Trophoblast cell (in vitro differentiated cells and primary cell): Measurements from ENCODE around the gene SLC15A3.
A peak's percentile ranks its signal among the peaks of the same experiment; 100 is the strongest.

Source experiments
- DNase-seq, 2 donors: peaks; one replicate each; pipeline ENCODE4 v3.0.0-alpha.2; 2016
- H2AFZ ChIP-seq: 2 replicates; pipeline ENCODE4 v1.6.1; 2013; ENCODE audit warnings: low read length, moderate library complexity, mild to moderate bottlenecking; ENCODE audit not compliant: insufficient read depth, poor library complexity
- H2AK5ac ChIP-seq: 2 replicates; pipeline ENCODE4 v1.6.1; 2013; ENCODE audit warnings: mild to moderate bottlenecking, low read length
- H2BK120ac ChIP-seq: 2 replicates; pipeline ENCODE4 v1.6.1; 2013; ENCODE audit warnings: low read length, mild to moderate bottlenecking, moderate library complexity; ENCODE audit not compliant: insufficient read depth, poor library complexity
- H2BK12ac ChIP-seq: 2 replicates; pipeline ENCODE4 v1.6.1; 2013; ENCODE audit warnings: mild to moderate bottlenecking, low read length, moderate library complexity
- H2BK5ac ChIP-seq: 2 replicates; pipeline ENCODE4 v1.6.1; 2013; ENCODE audit warnings: low read length, low read depth, moderate library complexity, mild to moderate bottlenecking; ENCODE audit not compliant: poor library complexity
- H3K14ac ChIP-seq: 2 replicates; pipeline ENCODE4 v1.6.1; 2013; ENCODE audit warnings: mild to moderate bottlenecking, low read length
- H3K18ac ChIP-seq: 2 replicates; pipeline ENCODE4 v1.6.1; 2013; ENCODE audit warnings: mild to moderate bottlenecking, low read length
- H3K23ac ChIP-seq: 2 replicates; pipeline ENCODE4 v1.6.1; 2013; ENCODE audit warnings: low read length
- H3K27ac ChIP-seq: 2 replicates; pipeline ENCODE4 v1.5.1; 2013; ENCODE audit warnings: low read depth, mild to moderate bottlenecking, inconsistent platforms, low read length, moderate library complexity
- H3K27me3 ChIP-seq: 2 replicates; pipeline ENCODE4 v1.6.1; 2013; ENCODE audit warnings: inconsistent platforms, mild to moderate bottlenecking, low read length, moderate library complexity; ENCODE audit not compliant: insufficient read depth
- H3K36me3 ChIP-seq, 2 experiments: 1 replicate in 1 of 2; 2 replicates in 1 of 2; pipeline ENCODE4 v1.6.1; 2013; ENCODE audit warnings: low read length in 2 of 2, mild to moderate bottlenecking in 2 of 2, moderate library complexity in 1 of 2; ENCODE audit not compliant: insufficient read depth in 2 of 2, control insufficient read depth in 1 of 2
- H3K4ac ChIP-seq: 2 replicates; pipeline ENCODE4 v1.6.1; 2013; ENCODE audit warnings: low read depth, mild to moderate bottlenecking, low read length, moderate library complexity
- H3K4me1 ChIP-seq, 2 experiments: 1 replicate in 1 of 2; 2 replicates in 1 of 2; pipeline ENCODE4 v1.6.1; 2013; ENCODE audit warnings: low read length in 2 of 2, mild to moderate bottlenecking in 2 of 2, moderate library complexity in 1 of 2; ENCODE audit not compliant: insufficient read depth in 2 of 2, control insufficient read depth in 1 of 2
- H3K4me2 ChIP-seq: 2 replicates; pipeline ENCODE4 v1.6.1; 2013; ENCODE audit warnings: inconsistent platforms, mild to moderate bottlenecking, low read length, moderate library complexity
- H3K4me3 ChIP-seq: 2 replicates; pipeline ENCODE4 v1.5.1; 2013; ENCODE audit warnings: mild to moderate bottlenecking, low read depth, low read length, inconsistent platforms
- H3K79me1 ChIP-seq: one replicate; pipeline ENCODE4 v1.6.1; 2013; ENCODE audit warnings: low read length
- H3K79me2 ChIP-seq: 2 replicates; pipeline ENCODE4 v1.6.1; 2013; ENCODE audit warnings: low read length, mild to moderate bottlenecking; ENCODE audit not compliant: control insufficient read depth, insufficient read depth, poor library complexity
- H3K9ac ChIP-seq: 2 replicates; pipeline ENCODE4 v1.6.1; 2013; ENCODE audit warnings: mild to moderate bottlenecking, low read length
- H3K9me3 ChIP-seq: 2 replicates; pipeline ENCODE4 v1.6.1; 2013; ENCODE audit warnings: low read depth, mild to moderate bottlenecking, control low read depth, inconsistent platforms, low read length; ENCODE audit not compliant: insufficient read depth
- H4K12ac ChIP-seq: 2 replicates; pipeline ENCODE4 v1.6.1; 2013; ENCODE audit warnings: low read depth, mild to moderate bottlenecking, low read length, moderate library complexity
- H4K8ac ChIP-seq: 2 replicates; pipeline ENCODE4 v1.6.1; 2013; ENCODE audit warnings: low read depth, mild to moderate bottlenecking, low read length, moderate library complexity
- H4K91ac ChIP-seq: one replicate; pipeline ENCODE4 v1.6.1; 2013; ENCODE audit warnings: low read depth, mild to moderate bottlenecking, low read length, moderate library complexity
- WGBS: extraction: QIAGEN DNeasy Blood & Tissue Kit; methylation state at CpG from one replicate; pipeline ENCODE4 v1.1.7; 2013; ENCODE audit warnings: missing lambda C conversion rate; ENCODE audit not compliant: insufficient read length, insufficient coverage; ENCODE audit errors: extremely low coverage; 5-methylcytosine and 5-hydroxymethylcytosine counted together

Gene SLC15A3

DNA sequence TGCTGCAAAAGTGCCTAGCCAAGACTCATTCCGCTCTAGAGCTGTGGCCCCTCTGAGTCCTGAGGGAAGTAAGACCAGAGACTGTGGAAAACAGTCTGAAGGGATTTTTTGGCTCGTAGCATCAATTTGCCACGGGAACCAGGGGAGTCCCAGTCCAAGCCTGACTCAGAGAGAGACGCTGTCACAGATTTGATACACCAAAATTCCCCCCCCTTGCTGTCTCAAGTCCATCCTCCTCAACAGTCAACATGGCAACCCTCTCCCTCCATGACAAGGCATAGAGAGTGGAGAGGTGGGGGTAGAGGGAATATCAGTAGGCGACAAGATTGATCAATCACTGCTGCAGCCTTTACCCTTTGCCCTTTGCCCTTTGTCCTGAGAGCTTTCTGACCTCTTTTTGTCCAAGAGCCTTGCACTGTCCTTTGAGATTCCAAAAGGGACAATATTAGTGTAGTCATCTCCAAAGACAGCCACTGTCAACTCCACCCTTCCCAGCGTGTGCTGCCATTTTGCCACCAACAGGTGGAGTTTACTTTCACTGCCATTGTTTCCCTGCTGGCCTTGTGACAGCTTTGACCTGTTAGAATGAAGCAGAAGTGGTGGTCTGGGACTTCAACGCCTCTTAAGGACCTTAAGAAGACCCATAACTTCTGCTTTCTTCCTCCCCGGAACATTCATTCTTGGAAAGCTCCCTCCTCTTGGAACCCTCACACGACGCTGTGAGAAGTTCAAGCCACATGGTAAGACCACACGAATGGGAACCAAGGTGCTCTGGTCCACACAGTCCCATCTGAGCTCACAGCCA, 7.3 kb downstream of the SLC15A3 start:
- H3K4ac ChIP-seq, result no peak overlapping the region
- no peak overlapping the region for H2BK120ac ChIP-seq
- no CpG with 5 or more reads among the region's 11 CpGs for WGBS

DNA sequence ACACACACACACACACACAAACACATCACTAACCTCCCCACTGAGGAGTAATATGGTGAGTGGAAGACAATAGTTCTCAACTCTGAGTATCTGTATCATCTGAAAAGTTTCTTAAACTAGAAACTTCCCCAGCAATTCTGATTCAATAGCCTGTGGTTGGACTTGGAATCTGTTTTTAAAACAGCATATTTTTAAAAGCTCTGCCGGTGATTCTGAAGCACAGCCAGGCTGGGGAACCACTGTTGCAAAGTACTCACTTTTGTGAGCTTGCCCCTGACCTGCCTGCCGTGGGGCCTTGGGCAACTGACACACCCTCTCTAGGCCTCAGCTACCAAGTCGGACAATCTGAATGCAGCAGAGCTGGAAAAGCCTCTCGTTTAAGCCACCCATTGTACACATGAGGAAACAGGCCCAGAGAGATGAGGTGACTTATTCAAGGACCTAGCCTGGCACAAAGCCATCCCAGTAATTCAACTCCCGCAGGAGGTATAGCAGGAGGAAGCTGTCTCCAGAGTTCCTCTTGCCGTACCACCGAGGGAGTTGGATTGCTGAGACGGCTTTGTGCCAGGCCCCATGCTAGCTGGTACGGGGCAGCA, 8.9 kb downstream of the SLC15A3 start:
- Histone ChIP-seq H4K8ac (no peak overlapping the region), H3K14ac (peak overlapping the region; percentile 74), H3K18ac (peak overlapping the region; percentile 69), H2BK120ac (peak overlapping the region; percentile 64), H4K91ac (peak overlapping the region; percentile 58), H3K79me2 (no peaks in the 10 kb centered on the region), H2AFZ (no peak overlapping the region), H3K4me3 (no peak overlapping the region), H3K27me3 (no peaks in the 10 kb centered on the region), H2BK5ac (peak overlapping the region; percentile 11), H3K4me2 (no peak overlapping the region), H3K79me1 (peaks cover 11% of the 10 kb centered on the region), H3K9ac (no peak overlapping the region), H3K4me1 (peaks cover 21 to 22% of the 10 kb centered on the region in 2 experiments), H3K23ac (no peak overlapping the region), H3K9me3 (no peaks in the 10 kb centered on the region), H3K4ac (no peak overlapping the region), H3K36me3 (no peaks in the 10 kb centered on the region), H4K12ac (no peak overlapping the region), H2BK12ac (peak overlapping the region; percentile 51), H2AK5ac (peak overlapping the region; percentile 39), H3K27ac (peak overlapping the region; percentile 38)
- peak; percentile 84 to 88 for DNase-seq
- no CpG with 5 or more reads among the region's 9 CpGs for WGBS

More for the DNA sequence above, 7.3 kb downstream of the SLC15A3 start:
- H3K9me3 ChIP-seq, result no peaks in the 10 kb centered on the region
- no peak overlapping the region for H3K4me2 ChIP-seq
- H2AFZ ChIP-seq, result no peak overlapping the region
- no peak overlapping the region for H3K27ac ChIP-seq
- peaks cover 17 to 18% of the 10 kb centered on the region in 2 experiments for H3K4me1 ChIP-seq
- H3K27me3 ChIP-seq, result no peaks in the 10 kb centered on the region
- H3K36me3 ChIP-seq, result no peaks in the 10 kb centered on the region
- no peak overlapping the region for H2AK5ac ChIP-seq
- no peak overlapping the region for H3K23ac ChIP-seq
- no peak overlapping the region for H4K91ac ChIP-seq
- no peak overlapping the region for H3K4me3 ChIP-seq
- DNase-seq, result peak in 1 of 2 donors; percentile 20
- peaks cover 11% of the 10 kb centered on the region for H3K79me1 ChIP-seq
- H4K8ac ChIP-seq, result no peak overlapping the region
- no peak overlapping the region for H4K12ac ChIP-seq
- no peak overlapping the region for H3K9ac ChIP-seq
- no peak overlapping the region for H2BK5ac ChIP-seq
- H3K18ac ChIP-seq, result no peak overlapping the region
- no peaks in the 10 kb centered on the region for H3K79me2 ChIP-seq
- H2BK12ac ChIP-seq, result no peak overlapping the region
- no peak overlapping the region for H3K14ac ChIP-seq

DNA sequence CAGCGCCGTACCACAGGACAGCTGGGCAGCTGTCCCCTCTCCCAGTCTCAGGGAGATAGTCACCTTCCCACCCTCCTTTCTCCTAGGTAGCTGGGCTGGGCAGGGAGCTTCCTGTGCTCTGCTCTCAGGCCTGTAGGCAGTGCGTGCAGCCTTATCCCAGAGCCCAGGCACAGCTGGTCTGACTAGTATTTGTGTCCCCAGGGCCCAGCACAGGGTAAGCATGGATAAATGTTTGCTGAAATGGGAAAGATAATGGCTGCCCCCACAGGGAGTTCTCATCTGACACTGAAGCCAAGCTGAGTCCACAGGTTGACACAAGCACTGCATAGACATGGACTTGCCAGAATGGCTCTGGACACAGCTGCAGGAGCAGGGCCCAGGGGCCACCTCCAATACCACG, 9.8 kb downstream of the SLC15A3 start:
- H3K18ac ChIP-seq, result no peak overlapping the region
- no peak overlapping the region for H3K4me3 ChIP-seq
- H2BK12ac ChIP-seq, result no peak overlapping the region
- H3K4ac ChIP-seq, result no peak overlapping the region
- no peaks in the 10 kb centered on the region for H3K79me2 ChIP-seq
- H4K91ac ChIP-seq, result no peak overlapping the region
- no peaks in the 10 kb centered on the region for H3K9me3 ChIP-seq
- H4K12ac ChIP-seq, result no peak overlapping the region
- H3K36me3 ChIP-seq, result peaks cover 1% of the 10 kb centered on the region in 2 experiments
- H2BK5ac ChIP-seq, result peak overlapping the region; percentile 5
- no CpG with 5 or more reads among the region's 4 CpGs for WGBS
- no peak overlapping the region for H3K23ac ChIP-seq
- H2AK5ac ChIP-seq, result no peak overlapping the region
- H2BK120ac ChIP-seq, result no peak overlapping the region
- H3K4me2 ChIP-seq, result no peak overlapping the region
- DNase-seq, result peak; percentile 91
- peak overlapping the region; percentile 38 for H3K27ac ChIP-seq
- no peak overlapping the region for H3K9ac ChIP-seq
- H3K79me1 ChIP-seq, result peaks cover 11% of the 10 kb centered on the region
- H3K4me1 ChIP-seq, result peaks cover 21 to 22% of the 10 kb centered on the region in 2 experiments
- H3K14ac ChIP-seq, result peak overlapping the region; percentile 19
- no peaks in the 10 kb centered on the region for H3K27me3 ChIP-seq
- no peak overlapping the region for H2AFZ ChIP-seq
- peak overlapping the region; percentile 18 for H4K8ac ChIP-seq

DNA sequence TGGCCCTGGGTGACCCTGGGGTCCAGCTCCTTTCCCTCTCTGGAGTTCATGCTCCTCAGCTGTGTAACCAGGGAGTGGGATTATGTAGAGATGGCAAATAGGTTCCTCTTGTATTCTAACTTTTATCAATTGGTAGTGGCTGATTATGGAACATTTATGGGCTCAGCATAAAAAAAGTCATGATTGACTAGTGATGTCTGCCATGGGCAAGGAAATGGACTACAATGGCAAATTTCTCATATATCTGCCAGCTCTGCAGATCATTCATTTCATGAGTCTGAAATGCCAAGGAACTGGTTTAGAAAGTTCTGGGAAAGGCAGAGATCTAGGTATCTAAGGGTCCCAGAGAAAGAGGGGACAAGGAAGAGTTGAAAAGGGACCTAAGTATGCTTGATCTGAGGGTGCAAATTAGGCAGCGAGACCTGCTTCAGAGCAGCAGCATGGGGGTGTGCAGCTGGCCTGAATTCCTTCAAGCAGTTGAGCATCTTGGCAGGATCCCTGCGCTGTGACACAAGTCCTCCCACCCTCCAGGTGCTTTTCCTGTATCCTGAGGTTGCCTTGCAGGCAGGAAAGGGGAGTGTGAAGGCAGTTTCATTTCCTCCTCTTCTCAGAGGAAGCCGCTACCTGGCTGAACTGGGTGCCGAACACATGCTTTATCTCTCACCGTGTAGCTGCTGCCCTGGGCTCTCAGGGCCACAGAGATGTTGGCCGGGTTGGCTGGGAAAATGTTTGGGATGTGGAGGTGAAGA, 10.4 kb downstream of the SLC15A3 start:
- WGBS, result no CpG with 5 or more reads among the region's 6 CpGs
- DNase-seq, result peak in 1 of 2 donors; percentile 41
- Histone ChIP-seq H3K4me3 (no peak overlapping the region), H3K9ac (no peak overlapping the region), H3K18ac (no peak overlapping the region), H3K4ac (no peak overlapping the region), H2AK5ac (no peak overlapping the region), H2BK12ac (peak overlapping the region; percentile 7), H2BK120ac (no peak overlapping the region), H4K91ac (no peak overlapping the region), H2BK5ac (peak overlapping the region; percentile 5), H3K14ac (peak overlapping the region; percentile 19), H3K79me2 (no peaks in the 10 kb centered on the region), H3K79me1 (peaks cover 11% of the 10 kb centered on the region), H3K36me3 (peaks cover 7 to 8% of the 10 kb centered on the region in 2 experiments), H4K8ac (peak overlapping the region; percentile 18), H3K27me3 (no peaks in the 10 kb centered on the region), H3K4me2 (no peak overlapping the region), H3K9me3 (no peaks in the 10 kb centered on the region), H2AFZ (no peak overlapping the region), H3K23ac (no peak overlapping the region), H4K12ac (no peak overlapping the region), H3K4me1 (peaks cover 21 to 22% of the 10 kb centered on the region in 2 experiments), H3K27ac (peak overlapping the region; percentile 24)
